Calu3 (cell line): ENCODE measurements around the gene PEX10. TPM values are rescaled to one million over a fixed set of nuclear protein-coding genes. Genes with fewer than 3 reads are reported as not detected.

Experiments used
- BruUV-seq: library from RNA; stranded (reverse); fragments of 400-500 nt; replicated peaks from 2 replicates; lab custom pipeline; 2021; lab: Mats Ljungman, UMichigan
- CTCF ChIA-PET: fragments of 300-600 bp; sonication (Branson Sonifier 250); formaldehyde crosslinking; loops from one replicate; lab custom pipeline; 2022; ENCODE audit warnings: antibody characterized with exemption; lab: Charles Lee
- DNase-seq: peaks from one replicate; pipeline ENCODE4 v3.0.0; 2022
- H3K27ac Mint-ChIP-seq: one replicate; pipeline ENCODE4 v1.8.0; 2022; ENCODE audit warnings: mixed read lengths; ENCODE audit not compliant: unreplicated experiment
- H3K27me3 Mint-ChIP-seq: one replicate; pipeline ENCODE4 v1.8.0; 2022; ENCODE audit warnings: mixed read lengths; ENCODE audit not compliant: unreplicated experiment
- H3K36me3 Mint-ChIP-seq: one replicate; pipeline ENCODE4 v1.8.0; 2022; ENCODE audit warnings: mild to moderate bottlenecking, moderate library complexity, mixed read lengths; ENCODE audit not compliant: insufficient read depth, unreplicated experiment
- H3K4me1 Mint-ChIP-seq: one replicate; pipeline ENCODE4 v1.8.0; 2022; ENCODE audit warnings: mild to moderate bottlenecking, low read depth, mixed read lengths; ENCODE audit not compliant: unreplicated experiment
- H3K4me3 Mint-ChIP-seq: one replicate; pipeline ENCODE4 v1.8.0; 2022; ENCODE audit warnings: mild to moderate bottlenecking, low read depth, moderate library complexity, mixed read lengths; ENCODE audit not compliant: unreplicated experiment
- H3K9me3 Mint-ChIP-seq: one replicate; pipeline ENCODE4 v1.8.0; 2022; ENCODE audit warnings: low read depth, mixed read lengths; ENCODE audit not compliant: unreplicated experiment
- intact Hi-C: fragments of 100-400 bp; cut with micrococcal nuclease; formaldehyde crosslinking; loops from one replicate; pipeline ENCODE4 v1.10.0; 2022; ENCODE audit not compliant: unreplicated experiment
- total RNA-seq: library from RNA; stranded (reverse); gene quantifications from 2 replicates; pipeline ENCODE4 v1.2.3, GENCODE V29; 2022
- TF ChIP-seq, protein P1 (sequence below): fragments of 200-600 bp; IDR thresholded peaks from one replicate; pipeline ENCODE4 v1.8.0; 2022; ENCODE audit warnings: antibody characterized with exemption; ENCODE audit not compliant: unreplicated experiment

PEX10 gene
- total RNA-seq, 1 experiment from 2014 or later, result 24.0 TPM

- no peaks in the 10 kb centered on the region for H3K4me1 Mint-ChIP-seq
- TF ChIP-seq, protein P1, sequence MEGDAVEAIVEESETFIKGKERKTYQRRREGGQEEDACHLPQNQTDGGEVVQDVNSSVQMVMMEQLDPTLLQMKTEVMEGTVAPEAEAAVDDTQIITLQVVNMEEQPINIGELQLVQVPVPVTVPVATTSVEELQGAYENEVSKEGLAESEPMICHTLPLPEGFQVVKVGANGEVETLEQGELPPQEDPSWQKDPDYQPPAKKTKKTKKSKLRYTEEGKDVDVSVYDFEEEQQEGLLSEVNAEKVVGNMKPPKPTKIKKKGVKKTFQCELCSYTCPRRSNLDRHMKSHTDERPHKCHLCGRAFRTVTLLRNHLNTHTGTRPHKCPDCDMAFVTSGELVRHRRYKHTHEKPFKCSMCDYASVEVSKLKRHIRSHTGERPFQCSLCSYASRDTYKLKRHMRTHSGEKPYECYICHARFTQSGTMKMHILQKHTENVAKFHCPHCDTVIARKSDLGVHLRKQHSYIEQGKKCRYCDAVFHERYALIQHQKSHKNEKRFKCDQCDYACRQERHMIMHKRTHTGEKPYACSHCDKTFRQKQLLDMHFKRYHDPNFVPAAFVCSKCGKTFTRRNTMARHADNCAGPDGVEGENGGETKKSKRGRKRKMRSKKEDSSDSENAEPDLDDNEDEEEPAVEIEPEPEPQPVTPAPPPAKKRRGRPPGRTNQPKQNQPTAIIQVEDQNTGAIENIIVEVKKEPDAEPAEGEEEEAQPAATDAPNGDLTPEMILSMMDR, result no peak
- peaks cover 31% of the 10 kb centered on the region for H3K27me3 Mint-ChIP-seq
- H3K9me3 Mint-ChIP-seq, result no peaks in the 10 kb centered on the region
- intact Hi-C loops, result no loop called here
- DNase-seq, result no peak
- no peak overlapping the region for H3K4me3 Mint-ChIP-seq
- no peak overlapping the region for H3K27ac Mint-ChIP-seq
- BruUV-seq, result no TSS peak
- CTCF ChIA-PET, result no interaction called here
- no peaks in the 10 kb centered on the region for H3K36me3 Mint-ChIP-seq
Observed at GRCh38 chr1:2435091-2435490, 22.7 kb upstream of the PEX10 start.

DNA sequence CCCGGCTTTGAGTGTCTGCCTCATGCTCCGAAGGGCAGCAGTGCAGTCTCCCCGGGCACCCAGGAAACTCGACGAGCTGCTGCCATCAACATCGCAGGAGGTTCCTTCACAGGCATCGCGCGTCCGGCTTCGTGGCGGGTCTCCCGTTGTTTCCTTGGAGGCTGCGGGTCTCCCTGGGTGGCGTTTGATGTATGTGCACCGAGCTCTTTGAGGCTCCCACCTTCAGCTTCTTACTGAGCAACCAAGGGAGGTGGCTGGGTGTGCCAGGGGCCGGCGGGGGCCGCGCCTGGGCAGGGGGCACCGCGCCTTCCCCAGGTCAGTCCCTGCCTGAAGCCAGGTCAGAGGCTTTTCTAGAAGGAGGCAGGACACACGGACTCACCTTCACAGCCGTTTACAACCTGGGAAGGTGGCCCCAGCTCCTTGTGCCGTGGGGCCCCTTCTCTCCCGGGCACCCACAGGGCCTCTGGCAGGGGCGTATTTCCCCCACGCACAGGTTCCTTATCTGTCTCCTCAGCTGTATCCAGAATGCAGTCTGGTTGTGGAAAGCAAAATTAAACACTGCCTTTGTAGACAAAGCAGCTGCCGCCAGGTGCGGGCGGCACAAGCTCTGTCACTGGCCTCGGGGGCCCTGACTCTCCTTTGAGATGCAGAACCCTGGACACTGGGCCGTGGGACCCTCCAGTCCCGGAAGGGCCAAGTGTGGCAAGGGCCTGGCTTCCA lies 21.7 kb upstream of the PEX10 start:
- intact Hi-C loops, result no loop called here
- Mint-ChIP-seq H3K27me3 (peaks cover 31% of the 10 kb centered on the region), H3K4me1 (no peaks in the 10 kb centered on the region), H3K27ac (no peak overlapping the region), H3K9me3 (no peaks in the 10 kb centered on the region), H3K36me3 (no peaks in the 10 kb centered on the region), H3K4me3 (no peak overlapping the region)
- TF ChIP-seq, protein P1, result no peak
- BruUV-seq, result no TSS peak
- CTCF ChIA-PET, result no interaction called here
- no peak for DNase-seq

DNA sequence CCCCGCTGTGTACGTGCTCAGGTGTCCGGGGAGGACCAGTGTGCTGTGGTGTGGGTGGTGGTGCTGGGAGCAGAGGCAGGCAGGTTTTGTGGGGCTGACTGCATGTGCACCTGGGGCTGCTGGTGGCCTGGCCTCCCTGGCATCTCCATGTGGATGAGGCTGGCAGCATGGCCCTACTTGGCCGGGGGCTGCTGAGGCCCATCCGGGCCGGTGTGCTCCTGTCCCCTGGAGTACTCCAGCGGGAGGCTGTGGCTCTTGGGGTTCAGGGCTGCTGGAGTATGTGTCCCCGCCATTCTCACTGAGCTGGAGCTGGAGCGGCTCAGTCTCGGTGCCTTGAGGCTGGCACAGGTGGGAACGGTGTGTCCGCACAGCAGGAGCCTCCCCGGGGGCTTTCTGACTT lies 20.8 kb upstream of the PEX10 start:
- DNase-seq, result no peak
- intact Hi-C loops, result no loop called here
- CTCF ChIA-PET, result no interaction called here

GRCh38 chr1:2432441-2432844 lies 20.1 kb upstream of the PEX10 start:
- H3K27me3 Mint-ChIP-seq, result peaks cover 19% of the 10 kb centered on the region
- CTCF ChIA-PET, result no interaction called here
- DNase-seq, result no peak
- no TSS peak for BruUV-seq
- H3K4me1 Mint-ChIP-seq, result no peaks in the 10 kb centered on the region
- TF ChIP-seq, protein P1, result no peak
- H3K27ac Mint-ChIP-seq, result no peak overlapping the region
- H3K9me3 Mint-ChIP-seq, result no peaks in the 10 kb centered on the region
- H3K4me3 Mint-ChIP-seq, result no peak overlapping the region
- H3K36me3 Mint-ChIP-seq, result no peaks in the 10 kb centered on the region
- intact Hi-C loops, result no loop called here

More for the DNA sequence above, 20.8 kb upstream of the PEX10 start:
- Mint-ChIP-seq H3K4me1 (no peaks in the 10 kb centered on the region), H3K9me3 (no peaks in the 10 kb centered on the region), H3K36me3 (no peaks in the 10 kb centered on the region), H3K4me3 (no peak overlapping the region), H3K27ac (no peak overlapping the region), H3K27me3 (peaks cover 26% of the 10 kb centered on the region)
- BruUV-seq, result no TSS peak
- TF ChIP-seq, protein P1, result no peak
